H9 (cell line): ENCODE data around the gene CACNA1D. TPM values are rescaled to one million over a fixed set of nuclear protein-coding genes. Genes with fewer than 3 reads are reported as not detected.
A peak's percentile ranks its signal among the peaks of the same experiment; 100 is the strongest.

Source experiments
- DNase-seq: peaks from one replicate; pipeline ENCODE4 v3.0.0-alpha.2; 2017
- H2AFZ ChIP-seq: one replicate; pipeline ENCODE4 v1.6.1; 2013; ENCODE audit warnings: mild to moderate bottlenecking, low read length, control low read depth, moderate library complexity
- H2AK5ac ChIP-seq: 2 replicates; pipeline ENCODE4 v1.6.1; 2013; ENCODE audit warnings: low read length, control low read depth, mixed read lengths; ENCODE audit not compliant: insufficient read length
- H2BK120ac ChIP-seq: one replicate; pipeline ENCODE4 v1.6.1; 2013; ENCODE audit warnings: low read depth, mild to moderate bottlenecking, low read length, control low read depth, inconsistent platforms; ENCODE audit not compliant: poor library complexity, severe bottlenecking
- H2BK12ac ChIP-seq: 2 replicates; pipeline ENCODE4 v1.6.1; 2013; ENCODE audit warnings: low read length, control low read depth, mixed read lengths, low read depth; ENCODE audit not compliant: insufficient read length
- H2BK15ac ChIP-seq: 2 replicates; pipeline ENCODE4 v1.6.1; 2013; ENCODE audit warnings: low read depth, low read length, control low read depth
- H2BK20ac ChIP-seq: one replicate; pipeline ENCODE4 v1.6.1; 2013; ENCODE audit warnings: low read depth, mild to moderate bottlenecking, low read length, control low read depth, inconsistent platforms; ENCODE audit not compliant: poor library complexity, severe bottlenecking
- H2BK5ac ChIP-seq: 2 replicates; pipeline ENCODE4 v1.6.1; 2013; ENCODE audit warnings: low read length, control low read depth, mixed read lengths; ENCODE audit not compliant: insufficient read length
- H3K14ac ChIP-seq: 2 replicates; pipeline ENCODE4 v1.6.1; 2013; ENCODE audit warnings: low read length, control low read depth; ENCODE audit not compliant: insufficient read depth
- H3K18ac ChIP-seq: 2 replicates; pipeline ENCODE4 v1.6.1; 2013; ENCODE audit warnings: low read depth, mild to moderate bottlenecking, mixed read lengths, low read length, control low read depth; ENCODE audit not compliant: insufficient read length
- H3K23ac ChIP-seq: 2 replicates; pipeline ENCODE4 v1.6.1; 2013; ENCODE audit warnings: low read length, control low read depth, mixed read lengths, low read depth; ENCODE audit not compliant: insufficient read length
- H3K23me2 ChIP-seq: 2 replicates; pipeline ENCODE4 v1.6.1; 2013; ENCODE audit warnings: low read depth, mild to moderate bottlenecking, mixed read lengths, low read length, control low read depth; ENCODE audit not compliant: insufficient read length, poor library complexity, severe bottlenecking
- H3K27ac ChIP-seq: 2 replicates; pipeline ENCODE4 v1.5.1; 2013; ENCODE audit warnings: low read length, control low read depth, mixed read lengths, low read depth; ENCODE audit not compliant: insufficient read length
- H3K27me3 ChIP-seq: 2 replicates; pipeline ENCODE4 v1.6.1; 2013; ENCODE audit warnings: low read length, control low read depth, inconsistent platforms; ENCODE audit not compliant: insufficient read depth
- H3K4ac ChIP-seq: 2 replicates; pipeline ENCODE4 v1.6.1; 2013; ENCODE audit warnings: low read depth, mild to moderate bottlenecking, control low read depth, inconsistent platforms, low read length, moderate library complexity
- H3K4me1 ChIP-seq: 2 replicates; pipeline ENCODE4 v1.6.1; 2013; ENCODE audit warnings: low read length, control low read depth, inconsistent platforms; ENCODE audit not compliant: insufficient read depth
- H3K4me2 ChIP-seq: 2 replicates; pipeline ENCODE4 v1.6.1; 2013; ENCODE audit warnings: low read length, control low read depth, mixed read lengths; ENCODE audit not compliant: insufficient read length, insufficient read depth
- H3K56ac ChIP-seq: 2 replicates; pipeline ENCODE4 v1.6.1; 2013; ENCODE audit warnings: low read depth, mild to moderate bottlenecking, mixed read lengths, low read length, control low read depth; ENCODE audit not compliant: insufficient read length
- H3K79me1 ChIP-seq: 2 replicates; pipeline ENCODE4 v1.6.1; 2013; ENCODE audit warnings: low read depth, mild to moderate bottlenecking, moderate library complexity, low read length, control low read depth, inconsistent platforms; ENCODE audit not compliant: insufficient read depth, poor library complexity, severe bottlenecking
- H3K79me2 ChIP-seq: 2 replicates; pipeline ENCODE4 v1.6.1; 2013; ENCODE audit warnings: low read length, control low read depth, inconsistent platforms; ENCODE audit not compliant: insufficient read depth
- H3K9ac ChIP-seq: 2 replicates; pipeline ENCODE4 v1.6.1; 2013; ENCODE audit warnings: low read length, control low read depth, mixed read lengths; ENCODE audit not compliant: insufficient read length; ENCODE audit errors: extremely low read depth
- H3K9me3 ChIP-seq: one replicate; pipeline ENCODE4 v1.6.1; 2013; ENCODE audit warnings: low read depth, low read length, inconsistent platforms; ENCODE audit not compliant: control insufficient read depth
- H3T11ph ChIP-seq: one replicate; pipeline ENCODE4 v1.6.1; 2013; ENCODE audit warnings: mild to moderate bottlenecking, low read length, control low read depth, inconsistent platforms
- H4K20me1 ChIP-seq: one replicate; pipeline ENCODE4 v1.6.1; 2013; ENCODE audit not compliant: control insufficient read depth, insufficient read length, insufficient read depth
- H4K5ac ChIP-seq: 2 replicates; pipeline ENCODE4 v1.6.1; 2013; ENCODE audit warnings: low read depth, mild to moderate bottlenecking, mixed read lengths, low read length, control low read depth; ENCODE audit not compliant: insufficient read length
- H4K8ac ChIP-seq: replicated peaks from 2 replicates; pipeline ENCODE4 v1.6.1; 2013; ENCODE audit warnings: low read length, control low read depth, mixed read lengths, low read depth; ENCODE audit not compliant: insufficient read length
- H4K91ac ChIP-seq: 2 replicates; pipeline ENCODE4 v1.6.1; 2013; ENCODE audit warnings: low read depth, mild to moderate bottlenecking, moderate library complexity, mixed read lengths, low read length, control low read depth; ENCODE audit not compliant: insufficient read length
- H3K27ac Mint-ChIP-seq, 3 experiments: 2 replicates in 2 of 3; 3 replicates in 1 of 3; pipeline ENCODE4 v1.8.0; 2020 to 2021; ENCODE audit warnings: mixed read lengths in 3 of 3, mild to moderate bottlenecking in 1 of 3, moderate library complexity in 1 of 3
- H3K27me3 Mint-ChIP-seq: 2 replicates; pipeline ENCODE4 v1.8.0; 2021; ENCODE audit warnings: low read depth, mild to moderate bottlenecking, moderate library complexity, mixed read lengths
- H3K36me3 Mint-ChIP-seq, 3 experiments: 2 replicates in 2 of 3; 3 replicates in 1 of 3; pipeline ENCODE4 v1.8.0; 2020 to 2021; ENCODE audit warnings: low read depth in 3 of 3, mixed read lengths in 3 of 3; ENCODE audit not compliant: insufficient read depth in 1 of 3
- H3K4me1 Mint-ChIP-seq, 2 experiments: 2 replicates each; pipeline ENCODE4 v1.8.0; 2020; ENCODE audit warnings: mixed read lengths in 2 of 2
- H3K4me3 Mint-ChIP-seq, 2 experiments: 2 replicates in 1 of 2; 3 replicates in 1 of 2; pipeline ENCODE4 v1.8.0; 2020 to 2021; ENCODE audit warnings: mild to moderate bottlenecking in 2 of 2, mixed read lengths in 2 of 2, moderate library complexity in 1 of 2
- H3K9me3 Mint-ChIP-seq, 2 experiments: 2 replicates in 1 of 2; 3 replicates in 1 of 2; pipeline ENCODE4 v1.8.0; 2020; ENCODE audit warnings: mild to moderate bottlenecking in 2 of 2, mixed read lengths in 2 of 2, moderate library complexity in 1 of 2
- WGBS: extraction: QIAGEN DNeasy Blood & Tissue Kit; methylation state at CpG from one replicate; pipeline ENCODE4 v1.1.7; 2013; ENCODE audit warnings: missing lambda C conversion rate, low lambda C conversion rate, mixed read lengths; ENCODE audit not compliant: insufficient read length; ENCODE audit errors: extremely low coverage; 5-methylcytosine and 5-hydroxymethylcytosine counted together
- total RNA-seq: library from RNA; stranded (reverse); gene quantifications from 2 replicates; pipeline ENCODE4 v1.2.1, GENCODE V29; 2021
- TF ChIP-seq, protein P1 (sequence below): fragments of 200-600 bp; sonication (generic); conservative IDR thresholded peaks from 3 replicates; pipeline ENCODE4 v1.8.0; 2021; ENCODE audit warnings: antibody characterized with exemption, mild to moderate bottlenecking

CACNA1D gene
- total RNA-seq, 1 experiment from 2014 or later: 3.5 TPM

DNA sequence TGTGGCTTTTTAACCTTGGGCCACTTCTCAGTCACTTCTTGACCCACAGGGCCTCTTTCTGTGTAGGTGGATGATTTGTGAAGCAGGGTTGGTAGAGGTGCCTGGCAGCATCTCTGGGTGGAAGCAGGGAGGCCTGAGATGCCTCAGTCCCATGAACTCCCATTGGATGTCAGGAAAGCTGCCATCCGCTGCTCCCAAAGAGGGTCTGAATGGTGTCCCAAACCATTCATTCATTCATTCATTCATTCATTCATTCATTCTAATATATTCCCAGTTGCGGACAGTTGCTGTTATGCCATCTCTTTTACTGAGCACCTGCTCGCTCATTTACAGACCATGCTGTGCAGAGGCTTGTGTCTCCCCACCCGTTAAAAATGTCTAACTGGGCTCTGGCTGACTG is 253.1 kb downstream of the CACNA1D start:
- Histone ChIP-seq H2AK5ac (no peak overlapping the region), H3K4me1 (peaks cover 19% of the 10 kb centered on the region; the same call in 1 of the 2 replicates), H3K14ac (no peak overlapping the region), H3K56ac (no peak overlapping the region), H2BK12ac (no peak overlapping the region), H3K9ac (no peak overlapping the region), H4K91ac (no peak overlapping the region), H3K18ac (no peak overlapping the region), H3T11ph (no peak overlapping the region), H3K23me2 (no peaks in the 10 kb centered on the region), H4K8ac (no peak overlapping the region), H3K23ac (no peak overlapping the region), H2BK20ac (no peak overlapping the region), H3K79me2 (no peaks in the 10 kb centered on the region), H2AFZ (no peak overlapping the region), H2BK120ac (no peak overlapping the region), H2BK5ac (no peak overlapping the region), H3K27ac (no peak overlapping the region), H2BK15ac (no peak overlapping the region), H4K5ac (no peak overlapping the region), H3K27me3 (no peaks in the 10 kb centered on the region), H3K9me3 (no peaks in the 10 kb centered on the region), H3K4ac (no peak overlapping the region), H3K4me2 (no peak overlapping the region), H3K79me1 (no peaks in the 10 kb centered on the region), H4K20me1 (no peaks in the 10 kb centered on the region)
- Mint-ChIP-seq H3K4me1 (peaks cover 46 to 54% of the 10 kb centered on the region in 2 experiments), H3K9me3 (no peaks in the 10 kb centered on the region), H3K4me3 (no peak overlapping the region), H3K27me3 (peaks cover 36% of the 10 kb centered on the region), H3K27ac (peak overlapping the region in 1 of 3 experiments; percentile 97; a peak in 1 of 7 replicates), H3K36me3 (no peaks in the 10 kb centered on the region; a peak in 2 of 7 replicates)
- WGBS: no CpG with 5 or more reads among the region's 4 CpGs
- no peak for DNase-seq
- TF ChIP-seq, protein P1, sequence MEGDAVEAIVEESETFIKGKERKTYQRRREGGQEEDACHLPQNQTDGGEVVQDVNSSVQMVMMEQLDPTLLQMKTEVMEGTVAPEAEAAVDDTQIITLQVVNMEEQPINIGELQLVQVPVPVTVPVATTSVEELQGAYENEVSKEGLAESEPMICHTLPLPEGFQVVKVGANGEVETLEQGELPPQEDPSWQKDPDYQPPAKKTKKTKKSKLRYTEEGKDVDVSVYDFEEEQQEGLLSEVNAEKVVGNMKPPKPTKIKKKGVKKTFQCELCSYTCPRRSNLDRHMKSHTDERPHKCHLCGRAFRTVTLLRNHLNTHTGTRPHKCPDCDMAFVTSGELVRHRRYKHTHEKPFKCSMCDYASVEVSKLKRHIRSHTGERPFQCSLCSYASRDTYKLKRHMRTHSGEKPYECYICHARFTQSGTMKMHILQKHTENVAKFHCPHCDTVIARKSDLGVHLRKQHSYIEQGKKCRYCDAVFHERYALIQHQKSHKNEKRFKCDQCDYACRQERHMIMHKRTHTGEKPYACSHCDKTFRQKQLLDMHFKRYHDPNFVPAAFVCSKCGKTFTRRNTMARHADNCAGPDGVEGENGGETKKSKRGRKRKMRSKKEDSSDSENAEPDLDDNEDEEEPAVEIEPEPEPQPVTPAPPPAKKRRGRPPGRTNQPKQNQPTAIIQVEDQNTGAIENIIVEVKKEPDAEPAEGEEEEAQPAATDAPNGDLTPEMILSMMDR: no peak
